D341Med (cell line): ENCODE measurements around the gene CERS5.
"Not testable (repeated sequence)": the region's sequence is repeated elsewhere in the genome, so short reads cannot be mapped to it uniquely, and the experiment has no call there.

Source experiments
- DNase-seq: peaks from one replicate; pipeline ENCODE4 v3.0.0; 2012; ENCODE audit warnings: low spot score

CERS5 gene

DNA sequence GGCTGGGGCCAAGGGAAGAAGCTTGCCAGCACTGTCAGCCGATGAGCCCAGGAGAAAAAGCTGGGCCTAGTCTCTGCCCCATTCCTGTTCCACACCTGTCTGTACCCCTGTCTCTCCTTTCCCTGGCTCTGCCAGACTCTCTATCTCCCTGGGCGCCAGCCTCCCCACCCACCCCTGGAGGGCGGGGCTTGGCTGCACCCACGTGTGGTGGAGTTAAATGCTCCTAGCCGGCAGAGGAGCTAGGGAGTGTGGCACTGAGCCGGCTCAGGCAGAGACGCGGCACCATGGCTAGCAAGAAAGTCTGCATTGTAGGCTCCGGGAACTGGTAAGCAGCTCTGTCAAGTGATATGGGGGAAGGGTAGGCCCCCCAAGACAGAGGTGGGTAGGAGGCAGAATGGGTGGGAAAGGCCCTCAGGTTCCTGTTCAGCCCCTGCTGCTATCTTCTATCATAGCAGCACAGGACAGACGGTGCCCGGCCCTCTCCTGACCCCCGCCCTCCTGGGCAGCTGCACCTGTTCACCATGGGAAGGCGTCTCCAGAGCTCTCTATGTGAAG is 63.3 kb downstream of the CERS5 start, which contains the start of gene GPD1:
Gene GPD1 (plus strand): TSS at position 242 of the 555 bp plus-strand sequence. CDS start 43 bp downstream, at position 285.
- DNase-seq, result peak; percentile 91

DNA sequence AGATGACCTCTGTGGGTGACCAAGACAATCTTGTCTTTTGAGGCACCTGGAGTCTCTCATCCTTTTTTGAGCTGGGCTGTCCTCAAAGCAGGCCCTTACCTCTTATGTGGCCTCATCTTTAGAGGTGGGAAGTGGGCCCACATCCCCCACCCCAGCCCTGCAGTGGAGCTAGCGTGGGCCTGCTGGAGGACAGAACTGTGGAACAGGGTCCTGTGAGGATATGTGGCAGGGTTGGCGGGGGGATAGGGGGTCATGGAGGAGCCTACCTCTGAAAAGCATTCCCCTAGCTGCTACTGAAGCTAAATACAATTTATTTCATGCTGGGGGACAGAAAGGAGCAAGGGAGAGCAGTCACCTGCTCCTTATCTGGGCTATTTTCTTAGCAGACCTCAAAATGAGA is 63.8 kb downstream of the CERS5 start:
- DNase-seq, result no peak

DNA sequence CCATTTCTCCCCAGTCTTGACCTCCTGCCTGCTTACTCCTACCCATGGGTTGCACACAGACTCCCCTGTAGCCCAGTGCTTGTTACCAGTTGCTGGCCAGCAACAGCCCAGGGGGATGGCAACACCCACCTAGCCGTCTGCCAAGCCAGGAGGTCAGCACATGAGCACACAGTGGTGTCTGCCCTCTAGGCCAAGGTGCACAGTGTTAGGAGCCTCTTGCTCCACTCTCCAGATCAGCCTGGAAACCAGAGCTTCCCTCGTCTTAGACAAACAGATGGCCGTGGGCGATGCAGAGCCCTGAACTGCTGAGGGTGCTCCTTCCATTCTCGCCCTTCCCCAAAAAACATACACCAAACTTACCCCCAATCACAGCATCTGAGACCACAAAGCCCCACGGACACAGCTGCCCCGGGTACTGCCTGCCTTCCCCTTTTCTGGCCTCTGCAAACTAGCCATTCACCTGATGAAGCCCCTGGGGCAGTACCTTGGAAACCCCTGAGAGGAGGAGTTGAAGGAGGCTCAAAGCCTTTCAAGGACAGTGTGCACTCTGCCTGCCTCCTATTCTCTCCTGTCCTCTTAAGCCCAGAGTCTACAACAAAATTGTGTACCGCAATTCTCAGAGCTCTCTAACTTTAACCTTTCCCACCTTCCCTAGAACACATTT is 64.4 kb downstream of the CERS5 start:
- no peak for DNase-seq

DNA sequence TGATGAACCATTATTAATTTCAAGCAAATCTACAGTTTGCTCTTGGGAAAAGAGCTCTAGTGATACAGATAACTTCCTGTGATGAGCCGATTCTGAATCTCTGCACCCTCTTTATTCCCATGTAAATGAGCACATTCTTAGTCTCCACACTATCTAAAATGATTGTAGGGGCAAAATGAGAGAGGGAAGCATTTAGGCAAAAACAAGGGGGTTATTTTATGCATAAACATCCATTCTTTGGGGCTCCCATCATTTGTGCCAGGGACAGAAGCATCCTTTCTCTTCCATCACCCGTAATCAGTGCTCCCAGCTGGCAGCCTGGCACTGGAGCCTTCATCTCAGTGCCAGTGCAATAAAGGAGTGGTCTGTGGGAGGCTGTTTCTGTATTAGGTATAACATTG is 65.0 kb downstream of the CERS5 start:
- no peak for DNase-seq

DNA sequence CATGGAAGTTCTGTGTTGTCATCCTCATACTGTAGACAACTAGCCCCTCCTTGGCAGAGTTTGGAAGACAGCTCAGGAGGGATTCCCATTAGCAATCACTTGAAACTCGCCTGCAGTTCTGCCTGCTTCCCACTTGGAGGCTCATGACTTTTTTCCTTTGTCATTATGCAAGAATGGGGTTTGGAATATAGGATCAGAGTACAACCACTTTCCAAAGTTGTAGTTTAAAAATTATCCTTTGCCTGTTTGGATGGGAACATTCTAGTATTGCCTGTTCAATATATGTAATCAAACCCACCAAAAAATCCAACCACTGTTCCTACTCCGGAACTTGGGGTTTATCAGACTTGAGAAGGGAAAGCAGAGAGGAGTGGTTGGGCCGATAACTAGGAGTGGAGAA is 65.5 kb downstream of the CERS5 start:
- peak; percentile 68 for DNase-seq

DNA sequence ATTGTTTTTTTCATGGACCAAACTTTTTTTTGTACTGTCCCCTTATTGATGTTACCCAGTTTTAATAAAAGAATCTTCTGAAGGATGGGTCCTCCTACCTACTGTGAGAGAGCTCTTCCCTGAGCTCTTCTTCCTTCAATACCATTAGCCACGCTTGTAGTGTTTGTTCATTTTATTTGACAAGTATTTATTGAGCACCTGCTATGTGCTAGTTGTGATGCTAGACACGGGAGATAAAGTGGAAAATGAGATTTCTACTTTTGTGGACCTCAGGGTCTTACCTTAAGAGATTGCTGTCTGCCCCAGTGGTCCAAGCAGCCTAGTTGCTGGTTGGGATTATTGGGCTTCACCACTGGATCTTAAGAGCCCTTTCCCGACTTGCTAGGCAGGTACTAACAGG is 66.6 kb downstream of the CERS5 start:
- DNase-seq, result no peak

DNA sequence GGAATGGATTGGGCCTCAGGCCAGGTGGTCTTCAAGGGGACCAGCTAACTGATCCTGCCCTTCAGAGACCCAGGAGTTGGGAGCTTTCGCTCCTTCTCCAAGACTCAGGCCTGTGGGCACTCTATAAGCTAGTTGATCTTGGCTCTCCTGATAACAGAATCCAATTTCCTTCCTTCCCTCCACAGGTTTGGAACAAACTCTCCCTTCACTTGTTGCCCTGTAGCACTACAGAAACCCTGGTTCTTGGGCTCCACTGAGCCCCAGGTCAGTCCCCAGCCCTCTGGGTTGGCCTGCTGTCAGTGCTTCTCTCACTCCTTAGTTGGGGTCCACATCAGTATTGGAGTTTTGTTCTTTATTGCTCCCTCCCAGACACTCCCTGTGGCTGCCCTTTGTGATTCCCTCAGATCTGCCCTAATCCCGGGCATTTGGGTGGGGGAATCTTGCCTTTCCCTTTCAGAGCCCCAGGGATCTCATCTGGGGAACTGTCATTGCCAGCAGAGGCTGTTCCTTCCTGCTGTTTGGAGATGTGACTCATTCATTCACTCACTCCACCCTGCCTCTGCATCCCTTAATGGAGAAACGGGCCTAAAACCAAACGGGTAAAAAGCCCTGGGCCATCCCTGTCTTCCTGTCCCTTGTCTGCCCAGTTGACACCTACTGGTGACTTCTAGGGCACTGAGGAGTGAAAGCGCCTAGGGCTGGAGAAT is 67.7 kb downstream of the CERS5 start:
- DNase-seq, result no peak

DNA sequence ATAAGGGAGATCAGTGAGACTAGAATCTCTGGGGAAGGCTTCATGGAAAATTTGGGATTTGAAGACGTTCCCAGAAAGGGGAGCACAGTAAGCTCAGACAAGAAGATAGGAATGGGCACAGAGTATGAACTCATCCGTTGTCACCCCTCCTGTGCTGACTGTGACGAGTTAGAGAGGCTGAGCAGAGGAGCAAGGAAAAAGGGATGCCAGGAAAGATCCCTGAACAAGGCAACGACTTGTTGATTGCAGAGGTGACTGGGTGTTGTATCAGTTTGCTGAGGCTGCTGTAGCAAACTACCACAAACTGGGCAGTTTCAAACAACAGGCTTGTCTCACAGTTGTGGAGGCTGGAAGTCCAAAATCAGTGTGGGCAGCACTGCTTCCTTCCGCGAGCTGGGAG is 69.2 kb downstream of the CERS5 start:
- DNase-seq, result no peak

DNA sequence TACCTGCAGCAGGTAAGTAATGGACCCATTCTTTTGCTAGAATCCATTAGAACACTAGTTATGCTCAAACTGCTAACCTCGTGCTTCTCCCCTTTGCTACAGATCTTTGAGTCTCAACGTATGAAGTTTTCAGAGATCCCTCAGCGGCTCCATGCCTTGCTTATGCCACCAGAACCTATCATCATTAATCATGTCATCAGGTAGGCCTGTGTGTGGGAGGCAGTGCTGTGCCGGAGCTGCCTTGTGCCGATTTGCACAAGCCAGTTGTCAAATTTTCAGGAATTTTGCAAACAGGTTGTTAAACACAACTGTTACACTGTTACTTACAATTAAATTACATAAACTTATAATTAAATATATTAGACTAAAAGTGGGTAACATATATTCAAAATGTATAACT is 76.8 kb downstream of the CERS5 start:
- no peak for DNase-seq

DNA sequence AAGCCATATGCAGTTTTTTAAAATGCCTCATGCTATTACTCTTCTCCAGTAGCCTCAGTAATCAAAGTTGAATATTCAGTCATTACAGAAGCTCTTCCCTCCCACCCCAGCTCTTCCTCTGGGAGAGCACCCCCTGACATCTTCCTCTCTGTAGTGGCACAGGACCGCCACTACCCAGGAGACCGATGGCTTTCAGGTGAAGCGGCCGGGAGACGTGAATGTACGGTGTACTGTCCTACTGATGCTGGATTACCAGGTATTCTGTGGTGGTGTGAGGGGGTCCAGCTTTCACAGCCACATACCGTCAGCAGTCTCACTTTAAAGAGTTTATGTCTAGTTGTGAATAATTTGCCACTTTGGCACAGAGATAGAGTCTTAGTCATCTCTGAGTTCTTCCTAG is 77.4 kb downstream of the CERS5 start:
- no peak for DNase-seq

DNA sequence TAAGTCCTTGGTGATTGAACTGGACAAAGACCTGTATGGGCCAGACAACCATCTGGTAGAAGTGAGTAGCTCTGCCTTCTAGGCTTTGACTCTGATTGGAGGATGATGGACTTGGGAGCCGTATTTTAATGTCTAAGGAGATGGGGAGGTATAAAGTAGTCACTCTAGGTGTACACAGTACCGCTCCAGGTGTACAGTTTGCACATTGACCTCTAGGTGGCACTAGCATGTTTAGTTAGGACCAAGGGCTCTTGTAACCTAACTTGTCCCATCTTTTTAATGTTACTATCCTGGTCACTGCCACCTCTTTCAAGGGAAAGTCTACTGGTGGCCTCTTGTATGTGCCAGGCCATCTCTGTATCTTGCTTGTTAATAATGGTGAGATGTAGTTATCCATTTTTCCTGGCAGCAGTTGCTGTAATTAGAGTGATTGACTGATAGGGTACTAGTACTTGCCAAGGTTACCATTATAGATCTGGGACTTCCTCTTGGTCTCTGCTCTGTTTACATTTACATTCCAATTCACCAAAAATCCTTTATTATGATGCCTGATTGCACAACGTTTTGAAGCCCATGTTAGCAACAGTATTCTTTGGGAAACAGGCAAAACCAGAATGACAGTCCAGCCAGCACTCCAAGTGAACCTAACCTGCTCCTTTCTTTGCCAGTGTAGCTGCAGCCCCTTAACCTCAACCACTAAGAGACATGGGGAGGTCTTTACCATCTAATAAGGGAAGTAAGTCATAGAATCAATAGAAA is 78.4 kb downstream of the CERS5 start:
- peak; percentile 61 for DNase-seq

DNA sequence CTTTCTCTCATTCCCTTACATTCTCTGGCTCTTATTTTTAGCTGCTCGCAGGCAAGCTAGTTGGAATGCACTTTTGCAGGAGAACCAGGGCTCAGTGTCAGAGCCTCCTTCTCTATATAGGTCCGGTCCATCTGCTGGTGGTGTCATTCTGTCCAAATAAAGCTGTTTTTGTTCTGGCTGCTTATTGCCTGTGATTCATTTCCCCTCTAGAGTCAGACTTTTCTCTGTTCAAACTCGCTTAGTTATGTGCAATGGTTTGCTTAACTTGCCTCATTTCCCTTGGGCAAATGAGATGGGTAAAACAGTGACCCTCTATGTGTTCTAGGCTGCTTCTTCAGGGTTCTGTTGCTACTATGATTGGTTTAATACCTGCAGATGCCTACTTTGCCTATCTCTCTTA is 79.2 kb downstream of the CERS5 start:
- no peak for DNase-seq

DNA sequence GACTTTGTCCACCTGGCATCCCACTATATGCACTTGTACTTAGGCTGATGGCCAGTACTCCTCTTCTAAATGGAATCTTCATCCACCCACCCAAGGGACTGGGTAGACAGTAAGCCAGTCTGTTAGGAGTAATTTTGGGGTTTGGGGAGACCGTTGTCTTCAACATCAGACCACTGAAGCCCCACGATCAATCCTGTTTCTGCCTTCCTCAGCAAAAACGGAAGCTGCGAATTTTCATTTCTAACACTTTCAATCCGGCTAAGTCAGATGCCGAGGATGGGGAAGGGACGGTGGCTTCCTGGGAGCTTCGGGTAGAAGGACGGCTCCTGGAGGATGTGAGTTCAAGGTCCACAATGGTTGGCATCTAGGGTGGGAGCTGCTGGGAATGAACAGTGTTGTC is 80.0 kb downstream of the CERS5 start:
- DNase-seq, result no peak

DNA sequence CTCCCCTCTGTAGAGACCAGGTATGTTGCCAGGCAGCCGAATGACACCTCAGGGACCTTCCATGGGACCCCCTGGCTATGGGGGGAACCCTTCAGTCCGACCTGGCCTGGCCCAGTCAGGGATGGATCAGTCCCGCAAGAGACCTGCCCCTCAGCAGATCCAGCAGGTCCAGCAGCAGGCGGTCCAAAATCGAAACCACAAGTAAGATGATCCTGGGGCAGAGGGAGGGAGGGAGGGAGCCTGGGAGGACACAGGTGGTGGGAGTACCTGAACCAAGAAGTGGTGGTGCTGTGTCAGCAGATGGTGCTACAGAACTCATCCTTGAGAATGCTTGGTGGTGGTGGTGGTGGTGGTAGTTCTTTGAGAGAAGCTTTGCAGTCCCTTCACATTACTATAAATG is 81.0 kb downstream of the CERS5 start:
- DNase-seq, result no peak

DNA sequence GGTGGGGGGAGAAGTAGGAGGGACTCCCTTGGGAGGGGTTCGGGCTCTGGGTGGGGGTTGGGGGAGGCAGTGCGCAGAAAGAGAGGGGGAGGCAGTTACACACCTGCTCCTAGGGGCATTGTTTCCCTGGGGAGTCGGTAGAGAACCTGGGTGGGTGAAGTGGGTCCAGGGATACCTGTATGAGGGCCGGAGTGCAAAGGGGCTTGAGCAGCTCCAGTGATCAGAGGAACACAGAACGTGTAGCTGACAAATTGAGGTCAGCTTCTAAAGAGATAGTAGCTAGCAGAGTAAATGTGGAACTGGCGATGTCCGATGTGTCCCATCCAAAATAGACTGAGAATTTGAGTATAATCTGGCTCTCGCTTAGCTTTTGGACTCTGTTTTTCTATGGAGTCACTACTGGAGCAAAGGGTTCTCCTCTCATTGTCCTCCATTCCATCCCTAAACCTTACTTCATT is 81.5 kb downstream of the CERS5 start:
- DNase-seq, result no peak

DNA sequence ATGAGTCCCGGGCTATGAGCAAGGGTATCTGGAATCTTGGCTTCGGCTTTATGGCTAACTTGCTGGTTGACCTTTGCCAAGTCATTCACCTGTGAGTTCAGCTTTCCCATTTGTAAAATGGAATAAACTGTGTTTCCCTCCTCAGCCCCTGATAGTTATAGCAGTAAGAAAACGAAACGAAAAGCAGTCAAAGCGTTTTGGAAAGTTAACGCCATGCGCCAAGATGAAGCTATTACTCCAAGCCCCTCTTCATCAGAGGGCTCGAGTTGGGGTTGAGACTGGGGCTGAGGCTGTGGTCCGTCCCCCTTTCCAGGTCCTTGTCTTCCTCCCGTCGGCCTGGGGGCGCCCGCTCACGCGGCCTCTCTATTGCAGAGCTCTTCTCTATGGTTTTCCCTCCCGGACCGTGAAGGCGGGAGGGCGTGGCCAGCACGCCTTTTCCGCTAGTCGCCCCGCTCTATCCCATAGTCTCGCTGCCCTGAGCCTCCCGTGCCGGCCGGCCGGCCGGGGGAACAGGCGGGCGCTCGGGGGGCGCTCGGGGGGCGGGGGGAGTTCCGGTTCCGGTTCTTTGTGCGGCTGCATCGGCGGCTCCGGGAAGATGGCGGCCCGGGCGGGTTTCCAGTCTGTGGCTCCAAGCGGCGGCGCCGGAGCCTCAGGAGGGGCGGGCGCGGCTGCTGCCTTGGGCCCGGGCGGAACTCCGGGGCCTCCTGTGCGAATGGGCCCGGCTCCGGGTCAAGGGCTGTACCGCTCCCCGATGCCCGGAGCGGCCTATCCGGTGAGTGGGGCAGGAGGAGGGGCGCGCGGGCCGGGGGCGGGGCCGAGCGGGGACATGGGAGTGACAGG is 82.2 kb downstream of the CERS5 start, which contains the start of gene SMARCD1:
Gene SMARCD1 (plus strand): TSS at position 568 of the 840 bp plus-strand sequence. CDS start 28 bp downstream, at position 596.
- DNase-seq, result peak; percentile 97

DNA sequence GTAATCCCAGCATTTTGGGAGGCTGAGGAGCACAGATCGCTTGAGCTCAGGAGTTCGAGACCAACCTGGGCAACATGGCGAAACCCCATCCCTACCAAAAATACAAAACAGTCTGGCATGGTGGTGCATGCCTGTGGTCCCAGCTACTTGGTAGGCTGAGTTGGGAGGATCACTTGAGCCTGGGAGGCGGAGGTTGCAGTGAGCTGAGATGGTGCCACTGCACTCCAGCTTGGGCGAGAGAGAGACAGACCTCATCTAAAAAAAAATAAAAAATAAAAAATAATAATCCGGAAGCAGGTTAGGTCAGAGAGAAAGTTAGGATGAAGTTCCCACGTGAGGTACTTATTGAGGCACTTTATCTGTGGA is 82.8 kb downstream of the CERS5 start:
- DNase-seq, result not testable (repeated sequence)

DNA sequence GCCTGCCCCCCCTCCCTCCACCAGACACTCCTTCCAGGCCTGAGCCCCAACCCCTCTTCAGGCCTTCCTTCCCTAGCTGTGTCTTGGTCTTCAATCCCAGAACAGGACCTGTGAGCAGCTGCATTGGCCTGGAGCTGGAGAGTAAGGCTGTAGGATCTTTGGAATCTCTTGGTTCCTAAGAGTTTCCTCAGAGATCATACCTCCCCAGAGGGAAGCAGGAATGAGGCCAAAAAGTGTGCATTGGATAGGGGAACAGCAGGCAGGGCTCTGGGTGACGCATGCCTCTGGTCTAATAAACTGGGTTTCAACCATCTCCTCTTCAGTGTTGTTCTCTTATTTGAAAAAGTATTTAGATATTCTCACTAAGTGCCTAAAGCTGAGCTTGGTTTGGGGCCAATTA is 83.9 kb downstream of the CERS5 start:
- no peak for DNase-seq

DNA sequence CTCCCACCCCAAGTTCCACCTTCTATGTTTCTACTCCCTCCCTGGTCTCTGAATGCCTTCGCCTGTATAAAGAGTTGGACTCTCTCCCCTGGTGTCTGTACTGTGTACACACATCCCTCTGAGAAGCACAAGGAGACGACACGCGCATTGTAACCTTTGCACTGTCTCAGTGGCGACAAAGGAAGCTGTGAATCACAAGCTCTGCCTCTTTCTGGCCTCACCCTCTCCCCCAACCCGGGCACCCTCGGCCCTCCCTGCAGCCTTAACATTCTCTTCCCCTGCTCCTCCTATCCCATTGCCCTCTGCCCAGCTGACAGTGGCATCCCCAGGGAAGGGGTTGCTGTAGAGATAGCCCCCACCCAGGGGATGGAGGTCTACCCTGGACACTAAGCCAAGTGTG is 84.5 kb downstream of the CERS5 start:
- DNase-seq, result no peak

DNA sequence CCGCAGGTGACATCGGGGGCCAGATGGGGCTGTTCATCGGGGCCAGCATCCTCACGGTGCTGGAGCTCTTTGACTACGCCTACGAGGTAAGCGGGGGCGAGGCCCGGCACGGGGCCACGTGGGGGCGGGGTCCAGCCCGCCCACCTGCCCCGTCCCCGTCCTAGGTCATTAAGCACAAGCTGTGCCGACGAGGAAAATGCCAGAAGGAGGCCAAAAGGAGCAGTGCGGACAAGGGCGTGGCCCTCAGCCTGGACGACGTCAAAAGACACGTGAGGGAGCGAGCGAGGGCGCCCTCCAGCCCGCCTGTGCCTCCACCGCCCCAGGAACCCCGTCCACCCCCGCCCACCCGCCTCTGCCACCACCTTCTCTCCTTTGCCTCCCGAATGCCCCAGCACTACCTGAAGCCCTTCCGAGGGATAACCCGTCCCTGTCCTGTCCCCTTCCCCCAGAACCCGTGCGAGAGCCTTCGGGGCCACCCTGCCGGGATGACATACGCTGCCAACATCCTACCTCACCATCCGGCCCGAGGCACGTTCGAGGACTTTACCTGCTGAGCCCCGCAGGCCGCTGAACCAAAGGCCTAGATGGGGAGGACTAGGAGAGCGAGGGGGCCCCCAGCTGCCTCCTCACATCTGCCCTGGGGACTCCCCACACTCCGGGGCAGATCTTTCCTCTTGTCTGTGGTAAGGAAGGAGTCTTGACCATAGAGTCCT is 85.9 kb downstream of the CERS5 start:
- DNase-seq, result no peak

DNA sequence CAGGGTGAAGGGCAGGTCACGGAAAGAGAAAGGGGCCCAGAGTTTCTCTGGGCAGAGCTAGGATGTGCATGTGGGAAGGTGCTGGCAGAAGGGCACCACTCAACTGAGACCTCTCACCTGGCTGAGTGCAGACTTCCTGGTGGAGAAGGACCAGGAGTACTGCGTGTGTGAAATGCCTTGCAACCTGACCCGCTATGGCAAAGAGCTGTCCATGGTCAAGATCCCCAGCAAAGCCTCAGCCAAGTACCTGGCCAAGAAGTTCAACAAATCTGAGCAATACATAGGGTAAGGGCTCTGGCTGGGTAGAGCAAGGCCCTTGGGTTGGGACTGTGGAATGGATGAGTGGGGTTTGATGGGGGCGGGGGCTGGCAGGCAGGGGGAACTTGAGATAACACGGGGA is 87.4 kb downstream of the CERS5 start:
- DNase-seq, result no peak
